Smooth muscle cell (in vitro differentiated cells): ENCODE measurements around the gene AHCYL1. TPM values are rescaled to one million over a fixed set of nuclear protein-coding genes. Genes with fewer than 3 reads are reported as not detected.
A peak's percentile ranks its signal among the peaks of the same experiment; 100 is the strongest.

Source experiments
- DNase-seq: peaks from one replicate; lab custom pipeline; 2025; ENCODE audit not compliant: unreplicated experiment; lab: John Stamatoyannopoulos, UW
- H2AFZ ChIP-seq: fragments of 200-600 bp; sonication (generic); 2 replicates; pipeline ENCODE4 v1.6.0; 2016; ENCODE audit warnings: antibody characterized with exemption, low read depth, mild to moderate bottlenecking
- H3F3A ChIP-seq: fragments of 200-600 bp; sonication (generic); 2 replicates; pipeline ENCODE4 v1.6.0; 2017; ENCODE audit warnings: antibody characterized with exemption, low read depth
- H3K27ac ChIP-seq: fragments of 200-600 bp; sonication (generic); 2 replicates; pipeline ENCODE4 v1.5.1; 2016; ENCODE audit warnings: low read depth, mild to moderate bottlenecking
- H3K27me3 ChIP-seq: fragments of 200-600 bp; sonication (generic); 2 replicates; pipeline ENCODE4 v1.6.1; 2016; ENCODE audit warnings: low read depth, mild to moderate bottlenecking
- H3K36me3 ChIP-seq: fragments of 200-600 bp; sonication (generic); 2 replicates; pipeline ENCODE4 v1.5.1; 2016; ENCODE audit warnings: low read depth
- H3K4me1 ChIP-seq: fragments of 200-600 bp; sonication (generic); 2 replicates; pipeline ENCODE4 v1.5.1; 2016; ENCODE audit warnings: low read depth
- H3K4me2 ChIP-seq: fragments of 200-600 bp; sonication (generic); 2 replicates; pipeline ENCODE4 v1.6.0; 2016; ENCODE audit warnings: mild to moderate bottlenecking
- H3K4me3 ChIP-seq: fragments of 200-600 bp; sonication (generic); 2 replicates; pipeline ENCODE4 v1.5.1; 2016; ENCODE audit warnings: mild to moderate bottlenecking
- H3K79me2 ChIP-seq: fragments of 200-600 bp; sonication (generic); 2 replicates; pipeline ENCODE4 v1.6.0; 2016; ENCODE audit warnings: low read depth, mild to moderate bottlenecking
- H3K9ac ChIP-seq: fragments of 200-600 bp; sonication (generic); 2 replicates; pipeline ENCODE4 v1.6.0; 2016; ENCODE audit warnings: low read depth
- H3K9me3 ChIP-seq: fragments of 200-600 bp; sonication (generic); replicated peaks from 2 replicates; pipeline ENCODE4 v1.5.1; 2016; ENCODE audit warnings: low read depth
- H4K20me1 ChIP-seq: fragments of 200-600 bp; sonication (generic); 2 replicates; pipeline ENCODE4 v1.6.0; 2016; ENCODE audit warnings: low read depth
- CTCF ChIP-seq: fragments of 200-600 bp; sonication (generic); IDR thresholded peaks from 2 replicates; pipeline ENCODE4 v1.5.1; 2017; ENCODE audit warnings: borderline replicate concordance, mild to moderate bottlenecking, antibody characterized with exemption; ENCODE audit not compliant: insufficient read depth, poor library complexity, severe bottlenecking
- WGBS: methylation state at CpG from one replicate; pipeline ENCODE4 v1.1.7; 2016; ENCODE audit warnings: low lambda C conversion rate; 5-methylcytosine and 5-hydroxymethylcytosine counted together
- polyA plus RNA-seq: library from polyadenylated mRNA; unstranded; fragments of >200 nt; fragmentation: Nextera tagmentation; extraction: Ambion mirVana; gene quantifications from 2 replicates; pipeline ENCODE4 v1.2.1, GENCODE V29; 2016
- total RNA-seq: library from RNA; depleted of rRNA; stranded (reverse); fragments of >200 nt; gene quantifications from 2 replicates; pipeline ENCODE4 v1.2.3, GENCODE V29; 2014

The AHCYL1 gene
- total and polyA plus RNA-seq, 2 experiments from 2014 or later = 79.5 to 144 TPM

- H3K36me3 ChIP-seq = no peaks in the 10 kb centered on the region
- H2AFZ ChIP-seq = peak overlapping the region; percentile 73
- H3K27me3 ChIP-seq = no peaks in the 10 kb centered on the region
- no peak for TF ChIP-seq CTCF
- no peaks in the 10 kb centered on the region for H3F3A ChIP-seq
- peak overlapping the region; percentile 98 for H3K9ac ChIP-seq
- peak overlapping the region; percentile 91 for H3K4me2 ChIP-seq
- H3K9me3 ChIP-seq = no peaks in the 10 kb centered on the region
- peaks cover 22% of the 10 kb centered on the region for H3K79me2 ChIP-seq
- no peak for DNase-seq
- peaks cover 26% of the 10 kb centered on the region for H4K20me1 ChIP-seq
- WGBS = 3% methylated on average over 16 of the region's 16 CpGs
- H3K4me3 ChIP-seq = peak overlapping the region; percentile 91
- H3K4me1 ChIP-seq = peaks cover 8% of the 10 kb centered on the region
- H3K27ac ChIP-seq = peak overlapping the region; percentile 82
These were observed 50.7 kb downstream of the AHCYL1 start for GRCh38 chr1:110035236-110035752.

GRCh38 chr1:110038271-110038670, 53.7 kb downstream of the AHCYL1 start:
- 98% methylated on average over 5 of the region's 5 CpGs for whole genome bisulfite sequencing
- Histone ChIP-seq H3K27ac (no peak overlapping the region), H3K4me3 (no peak overlapping the region), H4K20me1 (peaks cover 26% of the 10 kb centered on the region), H3K79me2 (peaks cover 22% of the 10 kb centered on the region), H3K36me3 (no peaks in the 10 kb centered on the region), H2AFZ (no peak overlapping the region), H3F3A (no peaks in the 10 kb centered on the region), H3K9ac (no peak overlapping the region), H3K4me2 (no peak overlapping the region), H3K4me1 (peaks cover 8% of the 10 kb centered on the region), H3K27me3 (no peaks in the 10 kb centered on the region), H3K9me3 (no peaks in the 10 kb centered on the region)
- no peak for DNase-seq
- TF ChIP-seq CTCF = no peak

GRCh38 chr1:110039641-110040040, 55.1 kb downstream of the AHCYL1 start:
- Histone ChIP-seq H3K27ac (no peak overlapping the region), H4K20me1 (peaks cover 26% of the 10 kb centered on the region), H3K27me3 (no peaks in the 10 kb centered on the region), H3K4me1 (peaks cover 8% of the 10 kb centered on the region), H3F3A (no peaks in the 10 kb centered on the region), H3K4me3 (no peak overlapping the region), H3K4me2 (no peak overlapping the region), H3K9ac (no peak overlapping the region), H3K36me3 (peaks cover 7% of the 10 kb centered on the region), H3K79me2 (peaks cover 22% of the 10 kb centered on the region), H3K9me3 (no peaks in the 10 kb centered on the region), H2AFZ (no peak overlapping the region)
- no peak for DNase-seq
- no peak for TF ChIP-seq CTCF
- WGBS = 96% methylated on average over 4 of the region's 4 CpGs

GRCh38 chr1:110040548-110040947, 56.0 kb downstream of the AHCYL1 start:
- 85% methylated on average over 4 of the region's 4 CpGs for WGBS
- Histone ChIP-seq H3K27me3 (no peaks in the 10 kb centered on the region), H3K79me2 (peaks cover 19% of the 10 kb centered on the region), H3K4me1 (peaks cover 5% of the 10 kb centered on the region), H3K27ac (no peak overlapping the region), H4K20me1 (peaks cover 23% of the 10 kb centered on the region), H3K9me3 (no peaks in the 10 kb centered on the region), H3K9ac (no peak overlapping the region), H2AFZ (no peak overlapping the region), H3K4me2 (no peak overlapping the region), H3K36me3 (peaks cover 7% of the 10 kb centered on the region), H3F3A (no peaks in the 10 kb centered on the region), H3K4me3 (no peak overlapping the region)
- DNase-seq = no peak
- TF ChIP-seq CTCF = no peak
